Psoas muscle (tissue), 8 donors: Measurements from ENCODE around the gene ITM2C. TPM values are rescaled to one million over a fixed set of nuclear protein-coding genes. Genes with fewer than 3 reads are reported as not detected.

ENCODE experiments used
- ATAC-seq, 4 donors: fragments of 200-7000 bp; cut with Tn5 transposase; one replicate each; pipeline ENCODE4 v1.9.1; 2020; ENCODE audit warnings: moderate library complexity in 3 of 4, mild to moderate bottlenecking in 2 of 4
- DNase-seq, 2 donors: peaks; one replicate each; pipeline ENCODE4 v3.0.0-alpha.2; 2020
- H3K27ac ChIP-seq: fragments of 200-600 bp; one replicate; pipeline ENCODE4 v1.8.0; 2022
- H3K27me3 ChIP-seq, 3 donors: fragments of 200-600 bp in 1 of 3; one replicate each; pipeline versions ENCODE4 v1.6.1 to v1.8.0; 2013 to 2022; ENCODE audit warnings: low read length in 2 of 3, mild to moderate bottlenecking in 2 of 3, moderate library complexity in 1 of 3; ENCODE audit not compliant: insufficient read depth in 3 of 3
- H3K36me3 ChIP-seq, 2 donors: fragments of 200-600 bp in 1 of 2; one replicate each; pipeline versions ENCODE4 v1.6.1 to v1.8.0; 2013 to 2022; ENCODE audit warnings: low read depth in 1 of 2, mild to moderate bottlenecking in 1 of 2, moderate library complexity in 1 of 2; ENCODE audit not compliant: insufficient read depth in 1 of 2
- H3K4me1 ChIP-seq: fragments of 200-600 bp; one replicate; pipeline ENCODE4 v1.8.0; 2022
- H3K4me3 ChIP-seq: fragments of 200-600 bp; one replicate; pipeline ENCODE4 v1.8.0; 2022; ENCODE audit warnings: mild to moderate bottlenecking
- H3K9me3 ChIP-seq: fragments of 200-600 bp; one replicate; pipeline ENCODE4 v1.8.0; 2022
- WGBS, 3 donors: extraction: QIAGEN DNeasy Blood & Tissue Kit; methylation state at CpG; one replicate each; pipeline versions ENCODE4 v1.1.6 to v1.1.7; 2013; 5-methylcytosine and 5-hydroxymethylcytosine counted together
- intact Hi-C, 2 donors: fragments of 100-400 bp; cut with DNase I; formaldehyde crosslinking; loops; one replicate each; pipeline versions ENCODE4 v1.11.0 to v1.14.2; 2022
- polyA plus RNA-seq, 3 donors: library from polyadenylated mRNA; stranded (reverse); fragments of 200-250 nt; gene quantifications; one replicate each; pipeline ENCODE4 v1.2.3, GENCODE V29; 2013
- total RNA-seq, 4 donors: library from RNA; stranded (reverse); fragmentation: NEBNext Ultra II Directional in 2 of 4; extraction: Animal tissue kit (Norgen Biotek cat#: 25700) in 2 of 4; gene quantifications; one replicate each; pipeline versions ENCODE4 v1.2.1 to v1.2.4, GENCODE V29; 2021 to 2023
- TF ChIP-seq, protein P1 (sequence below): fragments of 200-600 bp; IDR thresholded peaks from one replicate; pipeline ENCODE4 v1.8.0; 2022; ENCODE audit warnings: antibody characterized with exemption
- donor health status: healthy with polysubstance abuse.
- donor health status: DM: no; HTN: no; CAD: no; lungs with moderate emphysema.
- donor health status: Bipolar disorder and iron deficiency.
- donor health status: healthy.
- donor health status: DM: yes; HTN: yes; CAD: no.
- donor health status: DM: no; HTN: no; CAD: no.
- donor health status: DM: no; HTN: no; CAD: no.
- donor health status: DM: yes; HTN: yes; CAD: no.

The ITM2C gene
- total and polyA plus RNA-seq, 7 donors, result 9.0 to 20.3 (median 11.5) TPM

DNA sequence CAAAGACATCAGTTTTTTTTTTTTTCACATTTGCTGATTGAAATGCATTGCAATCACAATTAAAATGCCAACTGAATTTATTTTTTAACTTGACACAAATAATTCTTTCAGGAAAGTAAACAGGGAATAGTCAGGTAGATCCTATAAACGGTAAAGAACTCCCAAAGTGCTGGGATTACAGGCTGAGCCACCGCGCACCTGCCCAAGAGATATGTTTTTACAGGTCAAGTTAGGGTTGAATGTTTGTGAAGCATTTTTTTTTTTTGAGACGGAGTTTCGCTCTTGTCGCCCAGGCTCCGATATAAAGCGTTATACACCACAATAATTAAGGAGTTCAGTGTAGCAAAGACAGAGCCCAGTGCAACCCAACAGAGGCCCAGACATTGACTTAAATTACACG is 15.1 kb downstream of the ITM2C start:
- 76 to 85% (median 83%) methylated on average over 9 of the region's 9 CpGs for WGBS, 3 donors
- DNase-seq (no peak), ATAC-seq (no peak)
- Histone ChIP-seq H3K4me1 (no peaks in the 10 kb centered on the region), H3K4me3 (no peak overlapping the region), H3K27me3 (no peaks in the 10 kb centered on the region), H3K9me3 (no peaks in the 10 kb centered on the region), H3K36me3 (no peaks in the 10 kb centered on the region), H3K27ac (no peak overlapping the region)
- TF ChIP-seq, protein P1, sequence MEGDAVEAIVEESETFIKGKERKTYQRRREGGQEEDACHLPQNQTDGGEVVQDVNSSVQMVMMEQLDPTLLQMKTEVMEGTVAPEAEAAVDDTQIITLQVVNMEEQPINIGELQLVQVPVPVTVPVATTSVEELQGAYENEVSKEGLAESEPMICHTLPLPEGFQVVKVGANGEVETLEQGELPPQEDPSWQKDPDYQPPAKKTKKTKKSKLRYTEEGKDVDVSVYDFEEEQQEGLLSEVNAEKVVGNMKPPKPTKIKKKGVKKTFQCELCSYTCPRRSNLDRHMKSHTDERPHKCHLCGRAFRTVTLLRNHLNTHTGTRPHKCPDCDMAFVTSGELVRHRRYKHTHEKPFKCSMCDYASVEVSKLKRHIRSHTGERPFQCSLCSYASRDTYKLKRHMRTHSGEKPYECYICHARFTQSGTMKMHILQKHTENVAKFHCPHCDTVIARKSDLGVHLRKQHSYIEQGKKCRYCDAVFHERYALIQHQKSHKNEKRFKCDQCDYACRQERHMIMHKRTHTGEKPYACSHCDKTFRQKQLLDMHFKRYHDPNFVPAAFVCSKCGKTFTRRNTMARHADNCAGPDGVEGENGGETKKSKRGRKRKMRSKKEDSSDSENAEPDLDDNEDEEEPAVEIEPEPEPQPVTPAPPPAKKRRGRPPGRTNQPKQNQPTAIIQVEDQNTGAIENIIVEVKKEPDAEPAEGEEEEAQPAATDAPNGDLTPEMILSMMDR, result no peak
- intact Hi-C loops, result no loop called here

DNA sequence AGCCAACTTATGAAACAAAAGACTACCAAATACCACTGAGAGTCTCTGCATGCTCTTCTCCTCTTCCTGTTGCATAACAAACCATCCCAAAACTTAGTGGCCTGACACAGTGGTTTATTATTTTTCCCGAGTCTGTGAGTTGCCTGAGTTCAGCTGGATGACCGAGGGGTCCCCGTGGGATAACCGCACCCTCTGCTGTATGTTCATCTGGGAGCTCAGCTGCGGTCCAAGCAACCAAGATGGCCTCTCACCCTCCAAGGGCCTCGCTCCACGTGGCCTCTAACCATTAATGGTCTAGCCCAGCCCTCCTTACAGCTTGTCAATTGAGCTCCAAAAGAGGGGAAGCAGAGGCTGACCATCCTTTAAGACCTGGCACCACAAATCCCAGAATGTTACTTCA is 17.1 kb downstream of the ITM2C start:
- Histone ChIP-seq H3K27ac (no peak overlapping the region), H3K9me3 (no peaks in the 10 kb centered on the region), H3K4me3 (no peak overlapping the region), H3K27me3 (no peaks in the 10 kb centered on the region), H3K36me3 (no peaks in the 10 kb centered on the region), H3K4me1 (no peaks in the 10 kb centered on the region)
- intact Hi-C loops, result no loop called here
- WGBS, 3 donors, result 67 to 79% (median 79%) methylated on average over 7 of the region's 7 CpGs
- ATAC-seq, result no peak
- no peak for DNase-seq
- TF ChIP-seq, protein P1, result no peak

DNA sequence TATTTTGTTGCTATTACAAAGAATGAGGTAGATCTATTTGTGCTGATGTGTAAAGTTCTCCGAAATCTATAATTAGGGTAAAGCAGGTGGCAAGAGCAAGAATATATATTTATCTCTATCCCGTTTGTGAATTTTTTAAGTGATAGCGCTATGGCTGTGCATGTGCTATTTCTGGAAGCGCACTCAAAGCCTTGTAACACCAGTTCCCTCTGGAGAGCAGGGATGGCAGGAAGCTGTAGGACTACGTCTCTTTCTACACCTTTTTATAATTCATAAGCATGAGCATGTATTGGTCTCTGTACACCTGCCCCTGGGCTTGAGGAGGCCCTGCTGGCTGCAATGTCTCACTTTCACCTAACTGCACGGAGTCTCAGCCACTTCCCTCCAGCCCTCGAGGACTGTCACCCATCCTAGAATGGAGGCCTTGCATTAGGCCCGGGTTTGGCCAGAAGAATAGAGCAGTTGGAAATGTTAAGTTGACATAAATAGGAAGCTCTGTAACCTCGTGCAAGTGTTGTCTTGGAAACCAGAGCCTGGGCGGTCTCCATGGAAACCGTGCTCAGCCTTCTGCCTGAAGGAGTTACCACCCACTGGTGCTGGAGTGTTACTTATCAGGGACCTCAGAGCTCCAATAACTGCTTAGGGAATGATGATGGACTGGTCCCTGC is 20.9 kb downstream of the ITM2C start:
- whole genome bisulfite sequencing, 3 donors, result 58 to 62% (median 60%) methylated on average over 11 of the region's 11 CpGs
- intact Hi-C loops, result no loop called here
- TF ChIP-seq, protein P1, result no peak
- no peaks in the 10 kb centered on the region for H3K4me1 ChIP-seq
- no peak overlapping the region for H3K27ac ChIP-seq
- no peak for DNase-seq
- H3K9me3 ChIP-seq, result no peaks in the 10 kb centered on the region
- ATAC-seq, result no peak
- no peaks in the 10 kb centered on the region for H3K27me3 ChIP-seq
- H3K4me3 ChIP-seq, result no peak overlapping the region
- no peaks in the 10 kb centered on the region for H3K36me3 ChIP-seq

DNA sequence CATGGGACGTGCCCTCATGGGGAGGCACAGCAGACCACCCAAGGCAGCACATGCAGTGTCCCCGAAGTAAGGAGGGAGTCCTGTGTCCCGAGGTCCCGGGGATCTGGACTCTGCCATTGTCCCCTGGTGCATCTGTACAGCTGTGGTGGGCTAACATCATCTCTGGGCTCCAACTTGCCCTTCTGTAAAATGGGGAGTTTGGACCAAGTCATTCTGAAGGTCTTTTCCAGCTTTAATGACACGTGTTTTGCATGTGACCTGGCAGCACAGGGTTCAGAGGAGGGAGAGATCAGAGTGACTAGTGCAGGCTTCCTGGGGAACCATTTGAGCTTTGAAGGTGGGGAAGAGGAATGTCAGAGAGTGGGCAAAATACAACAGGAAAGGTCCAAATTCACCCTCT is 21.5 kb downstream of the ITM2C start:
- 65 to 81% (median 67%) methylated on average over 5 of the region's 5 CpGs for WGBS, 3 donors
- intact Hi-C loops, result no loop called here
- no peaks in the 10 kb centered on the region for H3K36me3 ChIP-seq
- H3K4me3 ChIP-seq, result no peak overlapping the region
- no peaks in the 10 kb centered on the region for H3K9me3 ChIP-seq
- DNase-seq, result no peak
- no peaks in the 10 kb centered on the region for H3K27me3 ChIP-seq
- TF ChIP-seq, protein P1, result no peak
- ATAC-seq, result no peak
- no peak overlapping the region for H3K27ac ChIP-seq
- no peaks in the 10 kb centered on the region for H3K4me1 ChIP-seq

DNA sequence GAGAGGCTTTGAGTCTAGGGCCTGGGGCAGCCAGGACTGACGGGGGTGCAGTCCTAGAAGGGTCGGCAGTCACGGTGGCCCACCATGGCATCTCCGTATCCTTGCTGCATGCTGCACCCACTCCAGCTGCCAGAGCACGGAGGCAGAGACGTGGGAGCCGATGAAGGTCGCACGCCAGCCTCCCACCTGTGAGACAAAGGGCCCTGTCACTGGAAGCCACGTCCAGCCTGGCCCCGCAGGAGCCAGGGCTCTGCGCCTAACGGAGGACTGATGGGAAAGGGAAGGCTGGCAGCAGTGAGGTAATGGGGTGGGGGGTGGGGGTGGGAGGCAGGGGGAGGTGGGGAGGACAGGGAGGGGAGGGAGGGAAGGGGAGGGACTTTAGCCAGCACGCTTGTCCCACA is 21.9 kb downstream of the ITM2C start:
- TF ChIP-seq, protein P1, result no peak
- H3K36me3 ChIP-seq, result no peaks in the 10 kb centered on the region
- H3K27me3 ChIP-seq, result peaks cover 0 to 3% (median 0%) of the 10 kb centered on the region in 3 donors
- H3K4me1 ChIP-seq, result no peaks in the 10 kb centered on the region
- no peak for DNase-seq
- H3K9me3 ChIP-seq, result no peaks in the 10 kb centered on the region
- no peak for ATAC-seq
- H3K4me3 ChIP-seq, result no peak overlapping the region
- 56 to 64% (median 56%) methylated on average over 13 to 14 of the region's 14 CpGs for WGBS, 3 donors
- no peak overlapping the region for H3K27ac ChIP-seq
- intact Hi-C loops, result no loop called here
